ENCODE results near the gene BCAT1. TPM values are rescaled to one million over a fixed set of nuclear protein-coding genes. Genes with fewer than 3 reads are reported as not detected.

Gene BCAT1
- total and polyA plus RNA-seq, 9 of the 15 experiments (the other 6 are each of a cell fraction or from before 2014, with no cell fraction given), result 38.5 to 157 (median 66.8) TPM

DNA sequence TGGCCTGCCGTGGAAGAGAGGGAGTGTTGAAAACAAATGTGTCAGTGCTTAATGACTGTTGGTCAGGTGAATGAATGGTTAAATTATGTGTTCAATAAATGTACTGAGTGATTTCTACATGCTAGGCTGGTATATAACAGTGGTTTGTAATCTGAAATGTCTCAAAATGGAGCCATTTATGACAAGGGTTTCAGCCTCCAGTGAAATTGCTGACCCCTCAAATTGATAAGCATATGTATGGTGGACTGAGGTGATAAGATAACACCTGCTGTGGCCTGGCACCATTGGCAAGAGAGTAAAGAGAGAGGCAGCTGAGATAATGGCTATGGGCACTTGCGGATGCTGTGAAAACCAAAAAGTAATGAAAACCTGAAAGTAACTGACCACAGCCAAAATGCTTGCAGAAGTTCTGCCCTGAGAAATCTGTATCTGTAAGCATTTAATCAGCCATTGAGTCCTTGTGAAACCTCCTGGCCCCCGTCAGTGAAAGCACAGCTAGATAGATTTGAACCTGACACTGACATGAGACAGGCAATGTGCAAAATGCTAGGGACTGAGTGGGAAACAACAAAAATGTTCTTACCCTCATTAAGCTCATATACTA, 1.4 kb upstream of the BCAT1 start (continued):
- TF ChIP-seq ARID3A (IDR thresholded peaks at IDR 0.05; ENCODE audit: borderline replicate concordance, low read depth, low read length), result 0 out of 2 replicates have a peak, but pooled peaks have one; percentile 11
- TF ChIP-seq MYNN (IDR thresholded peaks at IDR 0.05), result peak; percentile 78; the same call in 1 of the 2 replicates
- TF ChIP-seq MYNN (CRISPR knock-in tag; IDR thresholded peaks at IDR 0.05), result no peak
- TF ChIP-seq ZKSCAN1 (IDR thresholded peaks at IDR 0.05; ENCODE audit: low read depth, low read length), result no peak
- peak; percentile 94 for TF ChIP-seq ZNF592 (IDR thresholded peaks at IDR 0.05)
- TF ChIP-seq HSF4 (CRISPR knock-in tag; IDR thresholded peaks at IDR 0.05; ENCODE audit: borderline replicate concordance), result peak; percentile 74; the same call in 1 of the 2 replicates
- TF ChIP-seq NFIC (IDR thresholded peaks at IDR 0.05), result peak; percentile 69
- no peak for TF ChIP-seq ZNF512 (tag; IDR thresholded peaks at IDR 0.05)
- TF ChIP-seq JUND (IDR thresholded peaks at IDR 0.05; ENCODE audit: borderline replicate concordance, low read depth, low read length), result no peak
- peak; percentile 49; the same call in 2 of the 3 replicates for TF ChIP-seq JUND (tag; IDR thresholded peaks at IDR 0.05; ENCODE audit: borderline replicate concordance, low read depth, low read length)
- TF ChIP-seq DPF2 (IDR thresholded peaks at IDR 0.05), result peak; percentile 92
- peak; percentile 67; the same call in 1 of the 2 replicates for TF ChIP-seq GATAD2B (IDR thresholded peaks at IDR 0.05; ENCODE audit: borderline replicate concordance)
- peak; percentile 81 for TF ChIP-seq TCF3 (CRISPR knock-in tag; IDR thresholded peaks at IDR 0.05)
- no peak for TF ChIP-seq SP2 (IDR thresholded peaks at IDR 0.05; ENCODE audit: extremely low read depth, low read depth, low read length, poor library complexity, severe bottlenecking)
- TF ChIP-seq SMARCC2 (IDR thresholded peaks at IDR 0.05; ENCODE audit: low read depth), result peak; percentile 66; the same call in 1 of the 2 replicates
- TF ChIP-seq, protein P1, sequence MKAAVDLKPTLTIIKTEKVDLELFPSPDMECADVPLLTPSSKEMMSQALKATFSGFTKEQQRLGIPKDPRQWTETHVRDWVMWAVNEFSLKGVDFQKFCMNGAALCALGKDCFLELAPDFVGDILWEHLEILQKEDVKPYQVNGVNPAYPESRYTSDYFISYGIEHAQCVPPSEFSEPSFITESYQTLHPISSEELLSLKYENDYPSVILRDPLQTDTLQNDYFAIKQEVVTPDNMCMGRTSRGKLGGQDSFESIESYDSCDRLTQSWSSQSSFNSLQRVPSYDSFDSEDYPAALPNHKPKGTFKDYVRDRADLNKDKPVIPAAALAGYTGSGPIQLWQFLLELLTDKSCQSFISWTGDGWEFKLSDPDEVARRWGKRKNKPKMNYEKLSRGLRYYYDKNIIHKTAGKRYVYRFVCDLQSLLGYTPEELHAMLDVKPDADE (conservative IDR thresholded peaks at IDR 0.05; ENCODE audit: control insufficient read depth, low read depth, low read length), result no peak
- TF ChIP-seq SRSF1 (IDR thresholded peaks at IDR 0.05; ENCODE audit: low read depth, low read length), result no peak
